Loucy (cell line): ENCODE results near the gene TPM1.
"Not testable (repeated sequence)": the region's sequence is repeated elsewhere in the genome, so short reads cannot be mapped to it uniquely, and the experiment has no call there.

Experiments
- H2AFZ ChIP-seq: fragments of 200-600 bp; sonication (generic); 2 replicates; pipeline ENCODE4 v1.6.0; 2016; ENCODE audit warnings: antibody characterized with exemption, mild to moderate bottlenecking, low read length, moderate library complexity
- H3F3A ChIP-seq: fragments of 200-600 bp; 2 replicates; pipeline ENCODE4 v1.6.0; 2016; ENCODE audit warnings: antibody characterized with exemption, low read depth, mild to moderate bottlenecking
- H3K27me3 ChIP-seq: fragments of 200-600 bp; sonication (generic); 2 replicates; pipeline ENCODE4 v1.6.1; 2014; ENCODE audit warnings: low read length, mild to moderate bottlenecking; ENCODE audit not compliant: insufficient read depth, poor library complexity, severe bottlenecking
- H3K36me3 ChIP-seq: fragments of 200-600 bp; sonication (generic); 2 replicates; pipeline ENCODE4 v1.6.1; 2016; ENCODE audit warnings: low read length; ENCODE audit not compliant: insufficient read depth
- H3K4me1 ChIP-seq: fragments of 200-600 bp; sonication (generic); 2 replicates; pipeline ENCODE4 v1.5.1; 2014; ENCODE audit warnings: low read length, mild to moderate bottlenecking; ENCODE audit not compliant: insufficient read depth, poor library complexity, severe bottlenecking
- H3K4me2 ChIP-seq: fragments of 200-600 bp; sonication (generic); 2 replicates; pipeline ENCODE4 v1.6.0; 2014; ENCODE audit warnings: antibody characterized with exemption, low read length, low read depth, mild to moderate bottlenecking; ENCODE audit not compliant: poor library complexity, severe bottlenecking
- H3K4me3 ChIP-seq: fragments of 200-600 bp; sonication (generic); 2 replicates; pipeline ENCODE4 v1.5.1; 2014; ENCODE audit warnings: low read length, mild to moderate bottlenecking, mixed read lengths; ENCODE audit not compliant: poor library complexity, severe bottlenecking
- H3K79me2 ChIP-seq: fragments of 200-600 bp; sonication (generic); 2 replicates; pipeline ENCODE4 v1.6.1; 2014; ENCODE audit warnings: low read length; ENCODE audit not compliant: insufficient read depth
- H3K9ac ChIP-seq: fragments of 200-600 bp; sonication (generic); 2 replicates; pipeline ENCODE4 v1.6.0; 2014; ENCODE audit warnings: mild to moderate bottlenecking, low read depth, low read length, moderate library complexity; ENCODE audit not compliant: poor library complexity, severe bottlenecking
- H3K9me2 ChIP-seq: fragments of 200-600 bp; sonication (generic); replicated peaks from 2 replicates; pipeline ENCODE4 v1.6.1; 2016; ENCODE audit warnings: low read depth, low read length, mixed read lengths
- H3K9me3 ChIP-seq: fragments of 200-600 bp; sonication (generic); 2 replicates; pipeline ENCODE4 v1.6.1; 2014; ENCODE audit warnings: mild to moderate bottlenecking, antibody characterized with exemption, low read length, low read depth; ENCODE audit not compliant: insufficient read depth
- H4K20me1 ChIP-seq: fragments of 200-600 bp; sonication (generic); 2 replicates; pipeline ENCODE4 v1.6.0; 2014; ENCODE audit warnings: antibody characterized with exemption, low read length, mild to moderate bottlenecking; ENCODE audit not compliant: insufficient read depth, poor library complexity, severe bottlenecking
- CTCF ChIP-seq: fragments of 200-600 bp; sonication (generic); conservative IDR thresholded peaks from 2 replicates; pipeline ENCODE4 v1.5.1; 2014; ENCODE audit warnings: mild to moderate bottlenecking, antibody characterized with exemption, low read length
- EZH2phosphoT487 ChIP-seq: fragments of 200-600 bp; IDR thresholded peaks from 2 replicates; pipeline ENCODE4 v1.6.1; 2018; ENCODE audit warnings: antibody characterized with exemption, mild to moderate bottlenecking, moderate library complexity, borderline replicate concordance

Gene TPM1

GRCh38 chr15:63094495-63094931, 52.0 kb downstream of the TPM1 start:
- Histone ChIP-seq H3K4me2 (no peak overlapping the region), H3K79me2 (no peaks in the 10 kb centered on the region), H3K9me3 (no peaks in the 10 kb centered on the region), H3K9ac (no peak overlapping the region), H3K27me3 (no peaks in the 10 kb centered on the region), H3K9me2 (no peaks in the 10 kb centered on the region), H3K36me3 (no peaks in the 10 kb centered on the region), H4K20me1 (no peaks in the 10 kb centered on the region), H2AFZ (0 out of 2 replicates have a peak overlapping the region, but pooled peaks have one; percentile 6), H3K4me1 (peaks cover 24% of the 10 kb centered on the region), H3K4me3 (no peak overlapping the region), H3F3A (no peaks in the 10 kb centered on the region)
- TF ChIP-seq CTCF (no peak), EZH2phosphoT487 (no peak)

GRCh38 chr15:63096178-63096577, 53.6 kb downstream of the TPM1 start:
- Histone ChIP-seq H3K4me2 (no peak overlapping the region), H3K4me3 (no peak overlapping the region), H3K9me3 (no peaks in the 10 kb centered on the region), H4K20me1 (no peaks in the 10 kb centered on the region), H3F3A (no peaks in the 10 kb centered on the region), H3K79me2 (no peaks in the 10 kb centered on the region), H3K27me3 (no peaks in the 10 kb centered on the region), H3K9ac (no peak overlapping the region), H3K4me1 (peaks cover 13% of the 10 kb centered on the region), H3K36me3 (no peaks in the 10 kb centered on the region), H2AFZ (no peak overlapping the region), H3K9me2 (no peaks in the 10 kb centered on the region)
- no peak for TF ChIP-seq EZH2phosphoT487
- TF ChIP-seq CTCF = no peak

- not testable (repeated sequence) for H3K4me2 ChIP-seq, H4K20me1 ChIP-seq, H3K9ac ChIP-seq, H3K79me2 ChIP-seq, H3K36me3 ChIP-seq, H3F3A ChIP-seq, H3K27me3 ChIP-seq, H3K9me3 ChIP-seq, H3K9me2 ChIP-seq, H2AFZ ChIP-seq, H3K4me3 ChIP-seq
- H3K4me1 ChIP-seq = peaks cover 13% of the 10 kb centered on the region
Measured at GRCh38 chr15:63098901-63099300, 56.4 kb downstream of the TPM1 start.

GRCh38 chr15:63099581-63099980, 57.0 kb downstream of the TPM1 start:
- not testable (repeated sequence) for H3K4me3 ChIP-seq, H3K79me2 ChIP-seq, H3K4me2 ChIP-seq, H2AFZ ChIP-seq, H3K27me3 ChIP-seq, H3K9me2 ChIP-seq, H3K9me3 ChIP-seq, H4K20me1 ChIP-seq, H3K9ac ChIP-seq, H3F3A ChIP-seq, H3K36me3 ChIP-seq
- H3K4me1 ChIP-seq = peaks cover 13% of the 10 kb centered on the region
